ENCODE measurements around the gene PCARE. TPM values are rescaled to one million over a fixed set of nuclear protein-coding genes. Genes with fewer than 3 reads are reported as not detected.

PCARE gene
- total and polyA plus RNA-seq, 2 of the 8 experiments (the other 6 are each of a cell fraction or from before 2014, with no cell fraction given), result not detected

DNA sequence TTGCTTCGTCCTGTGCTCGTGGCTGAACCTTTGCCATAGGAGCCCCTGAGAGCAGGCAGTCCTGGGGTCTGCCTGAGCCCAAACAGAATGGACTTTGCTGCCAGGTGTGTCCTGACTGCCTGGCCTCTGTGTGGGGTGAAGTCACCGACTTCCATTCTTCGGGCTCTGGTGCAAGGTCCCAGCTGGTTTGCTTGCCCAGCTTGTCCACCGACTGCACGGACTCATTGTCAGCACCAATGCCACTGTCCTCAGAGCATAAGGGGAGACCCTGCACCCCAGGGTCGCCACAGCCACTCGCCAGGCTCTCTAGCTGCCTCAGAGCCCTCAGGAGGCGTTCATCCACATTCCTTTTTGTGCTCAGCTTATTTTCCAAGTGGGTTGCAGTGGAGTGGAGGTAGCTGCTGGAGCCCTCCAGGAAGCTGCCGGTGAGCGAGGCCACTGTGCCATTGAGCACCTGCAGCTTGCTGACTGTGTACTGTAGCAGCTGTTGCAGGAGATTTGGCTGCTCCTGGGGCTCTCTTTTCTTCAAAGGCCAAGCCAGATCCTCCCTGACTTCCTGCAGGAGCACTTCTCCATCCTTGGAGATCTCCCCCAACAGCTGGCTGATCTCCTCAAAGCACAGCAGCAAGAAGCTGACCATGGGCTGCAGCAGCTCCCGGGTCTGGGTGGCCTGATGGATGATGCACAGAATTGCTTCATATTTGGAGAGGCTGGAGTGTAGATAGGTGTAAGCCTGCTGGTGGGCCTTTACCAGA lies 1.2 kb downstream of the PCARE start:
- no peaks in the 10 kb centered on the region for H3K79me2 ChIP-seq (ENCODE audit: control insufficient read depth in 1 of 2, insufficient read depth in 2 of 2, low read length in 2 of 2)
- H2AFZ ChIP-seq (ENCODE audit: low read length), result no peak overlapping the region
- DNase-seq (ENCODE audit: low read depth in 1 of 2, low spot score in 2 of 2), result peak in 1 of 2 experiments; percentile 34
- FAIRE-seq, result no peak
- ChIA-PET POLR2A (ENCODE audit: partially characterized antibody) (no interaction called here), CTCF (ENCODE audit: partially characterized antibody) (interaction anchor here (1.0 to 1.6 kb wide), 3 partner anchors 19 to 716 kb away, joined by 3 to 4 read pairs (median 3); no protein-coding TSS in a partner anchor)
- no peak overlapping the region for H3K18ac ChIP-seq (ENCODE audit: extremely low read depth, low read length)
- no peak overlapping the region for H3K4ac ChIP-seq (replicated peaks; ENCODE audit: insufficient read length, low read depth, low read length)
- H3K4me2 ChIP-seq (ENCODE audit: insufficient read depth in 1 of 2, low read depth in 2 of 2, low read length in 2 of 2), result no peak overlapping the region
- no peak overlapping the region for H2BK120ac ChIP-seq (replicated peaks; ENCODE audit: low read depth, low read length)
- H3K36me3 ChIP-seq (ENCODE audit: control insufficient read depth in 2 of 4, insufficient read depth in 4 of 4, low read length in 3 of 4), result no peaks in the 10 kb centered on the region
- H4K8ac ChIP-seq (ENCODE audit: extremely low read depth, insufficient read depth, low read length), result no peak overlapping the region; the same call in 1 of the 2 replicates
- no peak overlapping the region for H3K27ac ChIP-seq (ENCODE audit: low read depth, low read length)
- H3K4me1 ChIP-seq (replicated peaks in 1 of 4; ENCODE audit: control insufficient read depth in 3 of 4, insufficient read depth in 4 of 4, low read length in 3 of 4), result no peaks in the 10 kb centered on the region
- no peak overlapping the region for H2BK15ac ChIP-seq (ENCODE audit: low read length)
- no peak overlapping the region for H2BK12ac ChIP-seq (ENCODE audit: low read depth, low read length)
- H2BK5ac ChIP-seq (ENCODE audit: low read depth, low read length), result no peak overlapping the region
- no peak overlapping the region for H3K56ac ChIP-seq (replicated peaks; ENCODE audit: insufficient read length, low read depth, low read length)
- no peak overlapping the region for H3K14ac ChIP-seq (ENCODE audit: insufficient read length)
- no peak overlapping the region for H4K5ac ChIP-seq (ENCODE audit: insufficient read length, low read depth, low read length)
- H2BK20ac ChIP-seq (ENCODE audit: low read length), result no peak overlapping the region
- no peak overlapping the region for H3K4me3 ChIP-seq (ENCODE audit: extremely low read depth in 1 of 4, insufficient read depth in 2 of 4, low read depth in 3 of 4, low read length in 4 of 4)
- H3K23me2 ChIP-seq (ENCODE audit: low read depth, low read length), result no peaks in the 10 kb centered on the region
- no peaks in the 10 kb centered on the region for H4K20me1 ChIP-seq (replicated peaks in 1 of 2; ENCODE audit: control insufficient read depth in 1 of 2, insufficient read depth in 2 of 2, low read length in 2 of 2)
- H2AK5ac ChIP-seq (ENCODE audit: low read depth, low read length), result no peak overlapping the region
- no peak overlapping the region for H4K91ac ChIP-seq (replicated peaks; ENCODE audit: insufficient read length, low read length)
- H3K79me1 ChIP-seq (ENCODE audit: low read depth, low read length), result no peaks in the 10 kb centered on the region
- WGBS, 2 experiments (ENCODE audit: extremely low coverage in 1 of 2, insufficient coverage in 1 of 2, insufficient read length in 1 of 2, insufficient replicate concordance in 2 of 2, low coverage in 1 of 2, low lambda C conversion rate in 2 of 2, missing lambda C conversion rate in 1 of 2), result 87% methylated on average over 12 of the region's 12 CpGs; no CpG with 5 or more reads in 1 of the 2 experiments
- H3K9ac ChIP-seq (replicated peaks in 1 of 4; ENCODE audit: extremely low read depth in 1 of 4, low read depth in 3 of 4, low read length in 3 of 4), result no peak overlapping the region
- H3K23ac ChIP-seq (ENCODE audit: insufficient read length), result no peak overlapping the region
- H3K27me3 ChIP-seq (replicated peaks in 1 of 4; ENCODE audit: control insufficient read depth in 3 of 4, extremely low read depth in 1 of 4, insufficient read depth in 3 of 4, low read length in 3 of 4), result no peaks in the 10 kb centered on the region
- H3K9me3 ChIP-seq (ENCODE audit: insufficient read depth in 2 of 2, low read depth in 1 of 2, low read length in 1 of 2), result no peaks in the 10 kb centered on the region
- no peak for TF ChIP-seq PHF8 (conservative IDR thresholded peaks at IDR 0.05; ENCODE audit: low read depth, low read length)
- no peak for TF ChIP-seq ASH2L (IDR thresholded peaks at IDR 0.05; ENCODE audit: low read length)
- TF ChIP-seq BACH1 (IDR thresholded peaks at IDR 0.05; ENCODE audit: low read length), result no peak
- no peak for TF ChIP-seq CREB1 (IDR thresholded peaks at IDR 0.05)
- TF ChIP-seq EP300 (IDR thresholded peaks at IDR 0.05; ENCODE audit: borderline replicate concordance in 1 of 2, low read depth in 2 of 2, low read length in 2 of 2), result no peak
- TF ChIP-seq CEBPB (IDR thresholded peaks at IDR 0.05; ENCODE audit: low read depth, low read length), result no peak
- no peak for TF ChIP-seq BCL11A (IDR thresholded peaks at IDR 0.05; ENCODE audit: low read depth in 2 of 2, low read length in 2 of 2)
- TF ChIP-seq TCF12 (IDR thresholded peaks at IDR 0.05; ENCODE audit: low read depth, low read length), result no peak
- TF ChIP-seq HDAC6 (IDR thresholded peaks at IDR 0.05; ENCODE audit: low read depth, low read length), result no peak

All from H1 (cell line).